VCaP (cell line): ENCODE data around the gene ADGRG3.

Source experiments
- H3K27ac ChIP-seq: fragments of 450-650 bp; 2 replicates; pipeline ENCODE4 v1.5.1; 2017
- CTCF ChIP-seq: fragments of 450-650 bp; conservative IDR thresholded peaks from 2 replicates; pipeline ENCODE4 v1.5.1; 2017; ENCODE audit warnings: mild to moderate bottlenecking, moderate library complexity

ADGRG3 gene

GRCh38 chr16:57640185-57640584, 27.9 kb upstream of the ADGRG3 start:
- no peak for TF ChIP-seq CTCF
- H3K27ac ChIP-seq, result no peak overlapping the region

GRCh38 chr16:57640612-57641011, 27.5 kb upstream of the ADGRG3 start:
- no peak for TF ChIP-seq CTCF
- no peak overlapping the region for H3K27ac ChIP-seq

- no peak for TF ChIP-seq CTCF
- no peak overlapping the region for H3K27ac ChIP-seq
Measured at GRCh38 chr16:57642160-57643135, 25.7 kb upstream of the ADGRG3 start.

- no peak overlapping the region for H3K27ac ChIP-seq
- no peak for TF ChIP-seq CTCF
Measured at GRCh38 chr16:57643147-57643874, 24.8 kb upstream of the ADGRG3 start.

GRCh38 chr16:57643910-57644309, 24.2 kb upstream of the ADGRG3 start:
- TF ChIP-seq CTCF, result no peak
- no peak overlapping the region for H3K27ac ChIP-seq

- no peak for TF ChIP-seq CTCF
- H3K27ac ChIP-seq, result no peak overlapping the region
Measured at GRCh38 chr16:57644383-57645014, 23.6 kb upstream of the ADGRG3 start.

GRCh38 chr16:57645169-57645568, 22.9 kb upstream of the ADGRG3 start:
- TF ChIP-seq CTCF, result no peak
- H3K27ac ChIP-seq, result no peak overlapping the region
